ENCODE measurements around the gene SPIN2A.
"Not testable (repeated sequence)": the region's sequence is repeated elsewhere in the genome, so short reads cannot be mapped to it uniquely, and the experiment has no call there.

The SPIN2A gene

GRCh38 chrX:57137073-57137472 lies at the start of gene SPIN2A:
TSS of gene SPIN2A (minus strand) at chrX:57137397. CDS start at chrX:57136597, 800 bp downstream.
- DNase-seq (ENCODE audit: low read depth) = peak; percentile 13

- no peak for DNase-seq (ENCODE audit: low read depth)
These were observed 41.4 kb upstream of the SPIN2A start for GRCh38 chrX:57178605-57179004.

- no peak for DNase-seq (ENCODE audit: low read depth)
These were observed 39.9 kb upstream of the SPIN2A start for GRCh38 chrX:57177070-57177469.

GRCh38 chrX:57172544-57172943 lies 35.3 kb upstream of the SPIN2A start:
- no peak for DNase-seq (ENCODE audit: low read depth)

- DNase-seq (ENCODE audit: low read depth) = peak; percentile 4
These were observed 19.3 kb upstream of the SPIN2A start for GRCh38 chrX:57156397-57157049.

GRCh38 chrX:57155171-57155570 lies 18.0 kb upstream of the SPIN2A start:
- no peak for DNase-seq (ENCODE audit: low read depth)

- not testable (repeated sequence) for DNase-seq (ENCODE audit: low read depth)
These were observed 15.0 kb upstream of the SPIN2A start for GRCh38 chrX:57152222-57152621.

GRCh38 chrX:57138674-57139073 lies 1.5 kb upstream of the SPIN2A start:
- DNase-seq (ENCODE audit: low read depth) = no peak

GRCh38 chrX:57137501-57137900 lies 304 bp upstream of the SPIN2A start:
- DNase-seq (ENCODE audit: low read depth) = peak; percentile 25

- not testable (repeated sequence) for DNase-seq (ENCODE audit: low read depth)
These were observed 608 bp downstream of the SPIN2A start for GRCh38 chrX:57136589-57136988.

- no peak for DNase-seq (ENCODE audit: low read depth)
These were observed 1.9 kb downstream of the SPIN2A start for GRCh38 chrX:57135287-57135686.

GRCh38 chrX:57134702-57135101 lies 2.5 kb downstream of the SPIN2A start:
- no peak for DNase-seq (ENCODE audit: low read depth)

GRCh38 chrX:57133706-57134105 lies 3.5 kb downstream of the SPIN2A start:
- DNase-seq (ENCODE audit: low read depth) = no peak

GRCh38 chrX:57133284-57133683 lies 3.9 kb downstream of the SPIN2A start:
- DNase-seq (ENCODE audit: low read depth) = not testable (repeated sequence)

GRCh38 chrX:57132046-57132445 lies 5.2 kb downstream of the SPIN2A start:
- no peak for DNase-seq (ENCODE audit: low read depth)

- DNase-seq (ENCODE audit: low read depth) = no peak
These were observed 15.4 kb downstream of the SPIN2A start for GRCh38 chrX:57121816-57122215.

- DNase-seq (ENCODE audit: low read depth) = peak; percentile 73
These were observed 15.9 kb downstream of the SPIN2A start, which contains the start of gene SPIN2B for GRCh38 chrX:57121162-57121755. TSS of gene SPIN2B (minus strand) at chrX:57121548.

- not testable (repeated sequence) for DNase-seq (ENCODE audit: low read depth)
These were observed 16.5 kb downstream of the SPIN2A start for GRCh38 chrX:57120619-57121161.

- DNase-seq (ENCODE audit: low read depth) = no peak
These were observed 17.8 kb downstream of the SPIN2A start for GRCh38 chrX:57119416-57119815.

GRCh38 chrX:57117566-57117965 lies 19.6 kb downstream of the SPIN2A start:
- DNase-seq (ENCODE audit: low read depth) = not testable (repeated sequence)

- no peak for DNase-seq (ENCODE audit: low read depth)
These were observed 32.2 kb downstream of the SPIN2A start for GRCh38 chrX:57104921-57105398.

GRCh38 chrX:57104406-57104805 lies 32.8 kb downstream of the SPIN2A start:
- no peak for DNase-seq (ENCODE audit: low read depth)

- no peak for DNase-seq (ENCODE audit: low read depth)
These were observed 33.7 kb downstream of the SPIN2A start for GRCh38 chrX:57103489-57103888.
